HepG2 (cell line): Measurements from ENCODE around the gene ZNRF3. TPM values are rescaled to one million over a fixed set of nuclear protein-coding genes. Genes with fewer than 3 reads are reported as not detected.

ENCODE experiments used
- CENPX ChIP-seq: sonication (generic); formaldehyde crosslinking; IDR thresholded peaks from 2 replicates; pipeline ENCODE4 v1.9.0; 2021; ENCODE audit warnings: mild to moderate bottlenecking, missing genetic modification reagents, moderate library complexity
- FOXJ3 ChIP-seq: sonication (generic); formaldehyde crosslinking; IDR thresholded peaks from 2 replicates; pipeline ENCODE4 v1.4.0; 2020; ENCODE audit warnings: missing genetic modification reagents, mild to moderate bottlenecking, borderline replicate concordance
- GATA4 ChIP-seq: sonication (generic); IDR thresholded peaks from 2 replicates; pipeline ENCODE4 v1.6.1; 2016; ENCODE audit warnings: antibody characterized with exemption, low read depth, borderline replicate concordance
- GPN1 ChIP-seq: sonication (generic); formaldehyde crosslinking; IDR thresholded peaks from 2 replicates; pipeline ENCODE4 v1.5.1; 2020; ENCODE audit warnings: missing genetic modification reagents, borderline replicate concordance
- HINFP ChIP-seq: sonication (generic); formaldehyde crosslinking; IDR thresholded peaks from 2 replicates; pipeline ENCODE4 v1.4.0; 2020; ENCODE audit warnings: low read depth, mild to moderate bottlenecking, missing genetic modification reagents
- IRF9 ChIP-seq: sonication (generic); formaldehyde crosslinking; IDR thresholded peaks from 2 replicates; pipeline ENCODE4 v1.8.0; 2022; ENCODE audit warnings: missing genetic modification reagents, mild to moderate bottlenecking, borderline replicate concordance
- KLF11 ChIP-seq: IDR thresholded peaks from 2 replicates; pipeline ENCODE4 v1.6.1; 2016; ENCODE audit warnings: missing compliant biosample characterization
- NFRKB ChIP-seq: fragments of 450-650 bp; IDR thresholded peaks from 2 replicates; pipeline ENCODE4 v1.6.1; 2017
- NFYC ChIP-seq: IDR thresholded peaks from 2 replicates; pipeline ENCODE4 v1.6.1; 2016; ENCODE audit warnings: missing genetic modification reagents, missing compliant biosample characterization
- NR2F1 ChIP-seq, 2 experiments: fragments of 450-650 bp in 1 of 2; formaldehyde crosslinking in 1 of 2; IDR thresholded peaks; 2 replicates each; pipeline versions ENCODE4 v1.5.0 to v1.6.1; 2016 to 2020; ENCODE audit warnings: mild to moderate bottlenecking in 1 of 2, missing compliant biosample characterization in 1 of 2, missing genetic modification reagents in 1 of 2, moderate library complexity in 1 of 2
- PHF21A ChIP-seq: sonication (generic); formaldehyde crosslinking; IDR thresholded peaks from 2 replicates; pipeline ENCODE4 v1.5.0; 2020; ENCODE audit warnings: mild to moderate bottlenecking, missing genetic modification reagents
- THYN1 ChIP-seq: sonication (generic); formaldehyde crosslinking; IDR thresholded peaks from 2 replicates; pipeline ENCODE4 v1.8.1; 2023; ENCODE audit warnings: low read depth, mild to moderate bottlenecking, moderate library complexity, missing genetic modification reagents, borderline replicate concordance
- ZFYVE20 ChIP-seq: sonication (generic); formaldehyde crosslinking; IDR thresholded peaks from 2 replicates; pipeline ENCODE4 v1.8.0; 2023; ENCODE audit warnings: low read depth, mild to moderate bottlenecking, moderate library complexity, missing genetic modification reagents, borderline replicate concordance
- ZNF124 ChIP-seq: sonication (generic); formaldehyde crosslinking; IDR thresholded peaks from 2 replicates; pipeline ENCODE4 v1.4.0; 2020; ENCODE audit warnings: missing genetic modification reagents
- ZNF296 ChIP-seq: sonication (generic); formaldehyde crosslinking; conservative IDR thresholded peaks from 2 replicates; pipeline ENCODE4 v1.5.0; 2020; ENCODE audit warnings: mild to moderate bottlenecking, missing genetic modification reagents
- ZNF609 ChIP-seq: sonication (generic); formaldehyde crosslinking; IDR thresholded peaks from 2 replicates; pipeline ENCODE4 v1.4.0; 2020; ENCODE audit warnings: mild to moderate bottlenecking, missing genetic modification reagents, borderline replicate concordance
- ZNF619 ChIP-seq: sonication (generic); formaldehyde crosslinking; IDR thresholded peaks from 2 replicates; pipeline ENCODE4 v1.4.0; 2020; ENCODE audit warnings: mild to moderate bottlenecking, missing genetic modification reagents
- ZSCAN12 ChIP-seq: sonication (generic); formaldehyde crosslinking; IDR thresholded peaks from 2 replicates; pipeline ENCODE4 v1.9.0; 2021; ENCODE audit warnings: mild to moderate bottlenecking, missing genetic modification reagents
- polyA plus RNA-seq, 8 experiments: library from polyadenylated mRNA; depleted of rRNA in 3 of 8; stranded (reverse) in 7 of 8; unstranded in 1 of 8; fragments of >200 nt; fragmentation: Illumina TruSeq in 4 of 8; extraction: Trizol in 4 of 8; gene quantifications; 2 replicates each; pipeline versions ENCODE4 v1.2.1 to v1.2.3, GENCODE V29; 2011 to 2016; ENCODE audit warnings: low read depth in 4 of 8, missing spikeins in 1 of 8, mixed read lengths in 1 of 8; ENCODE audit not compliant: insufficient read depth in 1 of 8
- total RNA-seq, 5 experiments: library from RNA; depleted of rRNA; stranded (reverse); fragments of >200 nt; fragmentation: Illumina TruSeq; extraction: Trizol; gene quantifications; 2 replicates each; pipeline ENCODE4 v1.2.3, GENCODE V29; 2016; ENCODE audit warnings: low read depth in 1 of 5
- TF ChIP-seq, protein P1 (sequence below): sonication (generic); formaldehyde crosslinking; IDR thresholded peaks from 2 replicates; pipeline ENCODE4 v1.5.0; 2020; ENCODE audit warnings: missing genetic modification reagents, mild to moderate bottlenecking, borderline replicate concordance

The ZNRF3 gene
- total and polyA plus RNA-seq, 2 of the 13 experiments (the other 11 are each of a cell fraction or from before 2014, with no cell fraction given): 20.3 to 36.7 TPM

GRCh38 chr22:28931844-28932567 is 48.6 kb downstream of the ZNRF3 start (continued):
- TF ChIP-seq HINFP (no peak), ZSCAN12 (no peak), GPN1 (no peak), CENPX (no peak), ZNF296 (CRISPR knock-in tag) (no peak), IRF9 (CRISPR knock-in tag) (no peak), KLF11 (CRISPR knock-in tag) (no peak), ZNF619 (CRISPR knock-in tag) (no peak), NFYC (CRISPR knock-in tag) (no peak), GATA4 (0 out of 2 replicates have a peak, but pooled peaks have one; percentile 17), ZNF609 (CRISPR knock-in tag) (0 out of 2 replicates have a peak, but pooled peaks have one; percentile 41), NFRKB (no peak), PHF21A (CRISPR knock-in tag) (peak; percentile 55; the same call in 1 of the 2 replicates), ZFYVE20 (CRISPR knock-in tag) (no peak), ZNF124 (CRISPR knock-in tag) (0 out of 2 replicates have a peak, but pooled peaks have one; percentile 12), FOXJ3 (CRISPR knock-in tag) (no peak), NR2F1 (CRISPR knock-in tag; IDR thresholded peaks at IDR 0.05) (peak in 1 of 2 experiments; percentile 47; a peak in 1 of 4 replicates), THYN1 (CRISPR knock-in tag) (no peak)
- TF ChIP-seq, protein P1, sequence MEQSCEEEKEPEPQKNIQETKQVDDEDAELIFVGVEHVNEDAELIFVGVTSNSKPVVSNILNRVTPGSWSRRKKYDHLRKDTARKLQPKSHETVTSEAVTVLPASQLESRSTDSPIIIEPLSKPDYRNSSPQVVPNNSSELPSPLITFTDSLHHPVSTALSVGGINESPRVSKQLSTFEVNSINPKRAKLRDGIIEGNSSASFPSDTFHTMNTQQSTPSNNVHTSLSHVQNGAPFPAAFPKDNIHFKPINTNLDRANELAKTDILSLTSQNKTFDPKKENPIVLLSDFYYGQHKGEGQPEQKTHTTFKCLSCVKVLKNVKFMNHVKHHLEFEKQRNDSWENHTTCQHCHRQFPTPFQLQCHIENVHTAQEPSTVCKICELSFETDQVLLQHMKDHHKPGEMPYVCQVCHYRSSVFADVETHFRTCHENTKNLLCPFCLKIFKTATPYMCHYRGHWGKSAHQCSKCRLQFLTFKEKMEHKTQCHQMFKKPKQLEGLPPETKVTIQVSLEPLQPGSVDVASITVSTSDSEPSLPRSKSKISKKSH (CRISPR knock-in tag): no peak
